ENCODE data around the gene GIMAP1.

The GIMAP1 gene

DNA sequence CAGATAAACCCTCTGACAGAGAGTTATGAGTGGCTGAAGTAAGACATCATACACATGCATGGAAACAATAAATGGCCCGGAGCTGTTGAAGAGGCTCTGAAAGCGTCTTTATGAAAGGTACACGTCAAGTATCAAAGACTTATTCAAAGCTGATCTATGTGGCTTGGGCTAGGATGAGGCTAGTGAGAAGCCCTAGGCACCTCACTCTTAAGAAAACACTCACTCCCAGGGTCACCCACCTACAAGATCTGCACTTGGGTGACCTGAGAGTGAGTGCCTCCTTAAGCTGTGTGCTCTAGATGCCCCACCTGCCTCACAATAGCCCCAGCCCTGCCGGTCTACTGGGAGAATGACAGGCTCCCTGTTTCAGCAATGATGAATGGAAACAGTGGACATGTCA, 1.1 kb upstream of the GIMAP1 start:
- Histone ChIP-seq H3K4me3 (ENCODE audit: low read depth, low read length) (no peak overlapping the region), H3K27ac (no peak overlapping the region), H3K27me3 (replicated peaks) (no peaks in the 10 kb centered on the region), H3K36me3 (replicated peaks) (no peaks in the 10 kb centered on the region)
- TF ChIP-seq CTCF (IDR thresholded peaks at IDR 0.05; ENCODE audit: low read depth, low read length, missing control alignments), result no peak
- in situ Hi-C loops (cut with HindIII; ENCODE audit: low pct_ligation_motif_present, low sequenced_read_pairs), result no loop called here
- DNase-seq, result no peak

- Histone ChIP-seq H3K36me3 (replicated peaks) (no peaks in the 10 kb centered on the region), H3K27me3 (replicated peaks) (no peaks in the 10 kb centered on the region), H3K27ac (no peak overlapping the region), H3K4me3 (ENCODE audit: low read depth, low read length) (no peak overlapping the region)
- TF ChIP-seq CTCF (IDR thresholded peaks at IDR 0.05; ENCODE audit: low read depth, low read length, missing control alignments), result no peak
- in situ Hi-C loops (cut with HindIII; ENCODE audit: low pct_ligation_motif_present, low sequenced_read_pairs), result no loop called here
- no peak for DNase-seq
Observed at GRCh38 chr7:150715738-150716137, 675 bp upstream of the GIMAP1 start.

GRCh38 chr7:150716939-150717338, 526 bp downstream of the GIMAP1 start:
- Histone ChIP-seq H3K27me3 (replicated peaks) (no peaks in the 10 kb centered on the region), H3K36me3 (replicated peaks) (no peaks in the 10 kb centered on the region), H3K4me3 (ENCODE audit: low read depth, low read length) (no peak overlapping the region), H3K27ac (no peak overlapping the region)
- in situ Hi-C loops (cut with HindIII; ENCODE audit: low pct_ligation_motif_present, low sequenced_read_pairs), result no loop called here
- DNase-seq, result no peak
- no peak for TF ChIP-seq CTCF (IDR thresholded peaks at IDR 0.05; ENCODE audit: low read depth, low read length, missing control alignments)

GRCh38 chr7:150717814-150718420, 1.5 kb downstream of the GIMAP1 start:
- no peak overlapping the region for H3K4me3 ChIP-seq (ENCODE audit: low read depth, low read length)
- in situ Hi-C loops (cut with HindIII; ENCODE audit: low pct_ligation_motif_present, low sequenced_read_pairs), result no loop called here
- TF ChIP-seq CTCF (IDR thresholded peaks at IDR 0.05; ENCODE audit: low read depth, low read length, missing control alignments), result no peak

GRCh38 chr7:150719436-150719835, 3.0 kb downstream of the GIMAP1 start:
- no peak for DNase-seq
- H3K27me3 ChIP-seq (replicated peaks), result no peaks in the 10 kb centered on the region
- H3K27ac ChIP-seq, result no peak overlapping the region
- no peak overlapping the region for H3K4me3 ChIP-seq (ENCODE audit: low read depth, low read length)
- in situ Hi-C loops (cut with HindIII; ENCODE audit: low pct_ligation_motif_present, low sequenced_read_pairs), result no loop called here
- no peak for TF ChIP-seq CTCF (IDR thresholded peaks at IDR 0.05; ENCODE audit: low read depth, low read length, missing control alignments)
- H3K36me3 ChIP-seq (replicated peaks), result no peaks in the 10 kb centered on the region

More at GRCh38 chr7:150717814-150718420, 1.5 kb downstream of the GIMAP1 start:
- H3K36me3 ChIP-seq (replicated peaks), result no peaks in the 10 kb centered on the region
- H3K27ac ChIP-seq, result no peak overlapping the region
- DNase-seq, result no peak
- H3K27me3 ChIP-seq (replicated peaks), result no peaks in the 10 kb centered on the region

All from brain microvascular endothelial cell (primary cell).